Activated CD4-positive, alpha-beta memory T cell treated with anti-CD3 and anti-CD28 coated beads for 36 hours (primary cell): ENCODE results near the gene ATP6V0E1. TPM values are rescaled to one million over a fixed set of nuclear protein-coding genes. Genes with fewer than 3 reads are reported as not detected.

ENCODE experiments used
- CTCF ChIA-PET: fragments of 350-600 bp; sonication (Branson Sonifier 250); formaldehyde crosslinking; loops from one replicate; lab custom pipeline; 2021; ENCODE audit warnings: antibody characterized with exemption, inconsistent platforms; lab: Charles Lee
- POLR2A ChIA-PET: fragments of 350-600 bp; sonication (Branson Sonifier 250); formaldehyde crosslinking; loops from one replicate; lab custom pipeline; 2021; ENCODE audit warnings: antibody characterized with exemption; lab: Charles Lee
- DNase-seq: peaks from one replicate; pipeline ENCODE4 v3.0.0-alpha.2; 2020
- H3K27ac Mint-ChIP-seq: one replicate; pipeline ENCODE4 v1.8.0; 2021; ENCODE audit warnings: mixed read lengths
- H3K27me3 Mint-ChIP-seq: one replicate; pipeline ENCODE4 v1.8.0; 2021; ENCODE audit warnings: mixed read lengths
- H3K36me3 Mint-ChIP-seq: one replicate; pipeline ENCODE4 v1.8.0; 2021; ENCODE audit warnings: mixed read lengths
- H3K4me1 Mint-ChIP-seq: one replicate; pipeline ENCODE4 v1.8.0; 2021; ENCODE audit warnings: low read depth, mixed read lengths
- H3K4me3 Mint-ChIP-seq: one replicate; pipeline ENCODE4 v1.8.0; 2021; ENCODE audit warnings: mild to moderate bottlenecking, mixed read lengths
- H3K9me3 Mint-ChIP-seq: one replicate; pipeline ENCODE4 v1.8.0; 2021; ENCODE audit warnings: mixed read lengths
- intact Hi-C: fragments of 100-400 bp; cut with micrococcal nuclease; formaldehyde crosslinking; loops from one replicate; pipeline ENCODE4 v1.15.1; 2023
- total RNA-seq, 2 experiments: library from RNA; stranded (reverse); gene quantifications; one replicate each; pipeline ENCODE4 v1.2.3, GENCODE V29; 2021

ATP6V0E1 gene
- total RNA-seq, 2 experiments from 2014 or later, result 116 to 121 TPM

DNA sequence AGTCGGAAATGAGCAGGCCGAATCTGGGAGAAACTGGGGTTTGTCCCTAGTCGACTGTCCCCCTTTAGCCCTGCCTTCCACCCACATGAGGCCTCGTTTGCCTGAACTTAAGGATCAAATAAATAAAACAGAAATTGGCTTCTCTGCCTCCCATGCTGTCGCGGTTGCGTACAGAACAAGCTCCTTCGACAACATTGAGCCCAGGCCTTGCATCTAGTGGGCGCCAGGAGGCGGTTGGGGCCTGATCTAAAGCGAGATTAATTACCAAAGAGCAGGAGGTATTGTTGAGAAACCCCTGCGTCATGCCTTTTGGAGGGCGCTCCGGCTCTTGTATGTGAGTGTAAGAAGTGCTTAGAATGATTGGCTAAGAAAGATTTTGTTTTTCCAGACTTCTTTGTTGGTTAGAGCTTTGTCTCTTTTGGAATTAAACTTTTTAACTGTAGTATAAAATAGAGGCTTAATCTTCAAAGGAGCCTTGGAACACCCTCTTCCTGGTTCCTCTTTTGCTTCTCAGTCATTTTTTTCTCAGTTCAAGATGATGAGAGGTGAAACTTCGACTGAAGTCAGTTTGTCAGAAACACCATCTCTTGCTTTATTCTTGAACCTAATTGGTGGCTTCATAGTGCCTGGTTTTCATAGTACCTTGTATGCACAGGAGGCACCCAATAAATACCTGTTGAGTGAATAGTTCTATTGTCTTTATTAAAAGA lies 828 bp downstream of the ATP6V0E1 start:
- intact Hi-C loops, result loop anchor here (1.0 to 5.0 kb wide), 6 partner anchors 51 to 588 kb away; partner anchors contain the start of gene BNIP1
- peak; percentile 89 for DNase-seq
- no peaks in the 10 kb centered on the region for H3K9me3 Mint-ChIP-seq
- POLR2A ChIA-PET, result interaction anchor here (0.6 to 2.0 kb wide), 18 partner anchors 11 to 270 kb away, joined by 3 to 28 read pairs (median 4); partner anchors contain the start of genes BNIP1 and DUSP1
- H3K27me3 Mint-ChIP-seq, result no peaks in the 10 kb centered on the region
- peaks cover 30% of the 10 kb centered on the region for H3K36me3 Mint-ChIP-seq
- peak overlapping the region; percentile 98 for H3K27ac Mint-ChIP-seq
- H3K4me1 Mint-ChIP-seq, result peaks cover 30% of the 10 kb centered on the region
- CTCF ChIA-PET, result interaction anchor here (0.5 to 3.4 kb wide), 26 partner anchors 15 to 347 kb away, joined by 3 to 30 read pairs (median 4); partner anchors contain the start of genes BNIP1, RPL26L1 and STC2
- peak overlapping the region; percentile 94 for H3K4me3 Mint-ChIP-seq

DNA sequence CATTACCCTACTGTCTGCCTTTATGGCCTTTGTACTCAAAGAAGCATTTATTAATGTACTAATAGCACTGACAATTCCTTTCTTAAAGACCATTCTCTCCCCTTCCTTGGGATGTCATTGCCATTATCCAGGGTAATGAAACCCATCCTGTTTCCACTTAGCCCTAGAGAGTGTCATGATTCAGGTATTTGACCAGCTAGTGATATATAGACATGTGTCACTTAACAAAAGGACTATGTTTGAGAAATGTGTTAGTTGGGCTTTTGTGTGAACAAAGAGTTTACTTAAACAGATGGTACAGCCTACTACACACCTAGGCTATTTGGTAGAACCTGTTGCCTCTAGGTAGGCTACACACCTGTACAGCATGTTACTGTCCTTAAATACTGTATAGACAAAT lies 2.0 kb downstream of the ATP6V0E1 start:
- H3K4me1 Mint-ChIP-seq, result peaks cover 31% of the 10 kb centered on the region
- DNase-seq, result no peak
- CTCF ChIA-PET, result interaction anchor here (0.6 to 3.1 kb wide), 4 partner anchors 8 to 159 kb away, joined by 3 to 30 read pairs (median 14); partner anchors contain the start of gene BNIP1
- H3K27me3 Mint-ChIP-seq, result no peaks in the 10 kb centered on the region
- intact Hi-C loops, result loop anchor here (2.0 kb wide), 1 partner anchor 79 kb away; no protein-coding TSS in a partner anchor
- peaks cover 30% of the 10 kb centered on the region for H3K36me3 Mint-ChIP-seq
- peak overlapping the region; percentile 71 for H3K4me3 Mint-ChIP-seq
- POLR2A ChIA-PET, result interaction anchor here (0.6 kb wide), 1 partner anchor 27 kb away, joined by 3 read pairs; no protein-coding TSS in a partner anchor
- peak overlapping the region; percentile 63 for H3K27ac Mint-ChIP-seq
- H3K9me3 Mint-ChIP-seq, result no peaks in the 10 kb centered on the region

DNA sequence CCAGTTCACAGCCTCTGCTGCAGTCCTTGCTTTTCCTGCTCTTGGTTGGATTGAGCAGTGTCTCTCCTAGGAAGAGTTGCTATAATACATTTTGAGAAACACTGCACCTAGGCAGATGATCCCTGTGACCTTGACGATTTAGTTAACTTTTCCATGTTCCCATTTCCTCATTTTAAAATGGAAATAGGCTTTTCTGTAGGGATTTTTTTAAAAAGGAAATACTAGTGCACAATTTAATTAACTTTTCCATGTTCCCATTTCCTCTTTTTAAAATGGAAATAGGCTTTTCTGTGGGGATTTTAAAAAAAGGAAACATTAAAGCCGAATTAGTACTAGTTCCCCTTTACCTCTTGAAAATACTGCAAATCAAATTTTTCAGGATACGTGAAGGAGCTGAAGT lies 4.7 kb downstream of the ATP6V0E1 start:
- Mint-ChIP-seq H3K27ac (no peak overlapping the region), H3K4me1 (peaks cover 42% of the 10 kb centered on the region), H3K4me3 (no peak overlapping the region), H3K27me3 (no peaks in the 10 kb centered on the region), H3K9me3 (no peaks in the 10 kb centered on the region), H3K36me3 (peaks cover 43% of the 10 kb centered on the region)
- ChIA-PET POLR2A (no interaction called here), CTCF (no interaction called here)
- DNase-seq, result no peak
- intact Hi-C loops, result no loop called here

DNA sequence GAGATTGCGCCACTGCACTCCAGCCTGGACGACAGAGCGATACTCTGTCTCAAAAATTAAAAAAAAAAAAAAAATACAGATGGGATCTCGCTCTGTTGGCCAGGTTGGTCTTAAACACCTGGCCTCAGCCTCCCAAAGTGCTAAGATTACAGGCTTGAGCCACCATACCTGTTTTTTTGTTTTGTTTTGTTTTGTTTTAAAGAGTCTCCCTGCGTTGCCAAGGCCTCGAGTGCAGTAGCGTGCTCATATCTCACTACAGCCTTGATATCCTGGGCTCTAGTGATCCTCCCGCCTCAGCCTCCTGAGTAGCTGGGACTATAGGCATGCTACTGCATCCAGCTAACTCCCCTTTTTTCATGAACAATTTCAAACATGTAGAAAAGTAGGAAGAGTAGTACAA lies 7.2 kb downstream of the ATP6V0E1 start:
- Mint-ChIP-seq H3K27me3 (no peaks in the 10 kb centered on the region), H3K27ac (no peak overlapping the region), H3K9me3 (no peaks in the 10 kb centered on the region), H3K4me3 (no peak overlapping the region), H3K36me3 (peaks cover 49% of the 10 kb centered on the region), H3K4me1 (peaks cover 46% of the 10 kb centered on the region)
- intact Hi-C loops, result no loop called here
- POLR2A ChIA-PET, result interaction anchor here (0.9 kb wide), 1 partner anchor 45 kb away, joined by 3 read pairs; no protein-coding TSS in a partner anchor
- CTCF ChIA-PET, result no interaction called here
- DNase-seq, result no peak

DNA sequence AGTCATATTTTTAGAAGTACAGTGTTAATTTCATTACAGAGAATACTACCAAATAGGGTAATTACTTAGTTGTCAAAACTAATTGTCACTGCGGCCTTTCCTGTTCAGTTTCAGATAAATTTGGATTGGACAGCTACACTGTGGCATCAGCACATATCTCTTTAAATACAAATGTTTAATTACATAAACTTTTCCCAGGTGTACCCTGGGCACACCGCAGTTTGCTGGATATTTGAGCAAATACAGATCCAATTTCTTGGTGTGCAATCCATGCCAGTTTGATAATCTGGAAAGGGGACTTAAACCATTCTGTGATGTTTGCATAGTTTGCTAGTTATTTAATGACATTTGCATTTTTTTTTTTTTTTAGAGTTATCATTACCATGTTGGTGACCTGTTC lies 10.8 kb downstream of the ATP6V0E1 start:
- Mint-ChIP-seq H3K36me3 (peaks cover 42% of the 10 kb centered on the region), H3K9me3 (no peaks in the 10 kb centered on the region), H3K4me3 (no peak overlapping the region), H3K27ac (no peak overlapping the region), H3K4me1 (peaks cover 43% of the 10 kb centered on the region), H3K27me3 (no peaks in the 10 kb centered on the region)
- intact Hi-C loops, result loop anchor here (2.0 kb wide), 1 partner anchor 42 kb away; no protein-coding TSS in a partner anchor
- no peak for DNase-seq
- ChIA-PET CTCF (no interaction called here), POLR2A (no interaction called here)

DNA sequence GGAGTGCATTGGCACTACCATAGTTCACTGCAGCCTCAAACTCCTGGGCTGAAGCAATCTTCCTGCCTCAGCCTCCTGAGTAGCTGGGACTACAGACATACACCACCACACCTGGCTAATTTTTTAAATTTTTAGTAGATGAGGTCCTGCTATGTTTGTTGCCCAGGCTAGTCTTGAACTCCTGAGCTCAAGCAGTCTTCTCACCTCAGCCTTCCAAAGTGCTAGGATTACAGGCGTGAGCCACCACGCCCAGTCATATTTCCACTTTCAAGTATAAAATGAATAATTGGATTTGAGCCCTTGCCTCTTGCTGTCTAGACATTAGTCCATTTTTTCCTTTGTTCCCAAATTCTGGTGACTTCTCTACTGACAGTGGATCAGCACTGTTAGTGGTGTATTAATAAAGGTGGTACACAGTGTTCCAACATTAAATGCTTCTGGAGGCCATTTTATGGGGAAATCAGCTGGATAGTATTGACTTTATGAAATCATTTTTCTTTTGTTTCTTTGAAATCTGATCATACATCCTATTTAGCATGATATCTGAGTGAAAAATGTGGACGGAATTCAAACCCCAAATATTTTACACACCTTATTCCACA lies 15.9 kb downstream of the ATP6V0E1 start:
- Mint-ChIP-seq H3K4me1 (peaks cover 67% of the 10 kb centered on the region), H3K27ac (no peak overlapping the region), H3K9me3 (no peaks in the 10 kb centered on the region), H3K27me3 (no peaks in the 10 kb centered on the region), H3K36me3 (peaks cover 28% of the 10 kb centered on the region), H3K4me3 (no peak overlapping the region)
- intact Hi-C loops, result no loop called here
- ChIA-PET CTCF (interaction anchor here (1.6 kb wide), 1 partner anchor 15 kb away, joined by 5 read pairs; no protein-coding TSS in a partner anchor), POLR2A (no interaction called here)
- DNase-seq, result no peak

DNA sequence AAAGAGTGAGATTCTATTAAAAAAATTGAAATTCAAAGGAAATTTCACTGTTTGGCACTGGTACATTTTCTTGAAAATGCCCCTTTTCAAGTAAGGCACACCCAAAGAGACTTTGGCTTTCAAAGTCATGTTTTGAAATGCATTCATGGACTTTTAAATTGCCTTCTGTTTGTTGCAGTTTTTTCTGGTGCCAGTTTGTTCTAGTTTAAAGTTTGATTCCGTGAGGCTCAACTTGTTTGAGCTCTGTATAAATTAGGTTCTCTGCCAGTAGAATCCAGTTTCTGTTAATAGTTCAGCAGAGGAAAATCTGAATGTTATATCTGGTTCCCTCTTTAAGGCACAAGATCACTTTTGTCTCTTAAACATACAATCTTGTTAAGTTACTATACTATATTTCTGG lies 16.4 kb downstream of the ATP6V0E1 start:
- intact Hi-C loops, result no loop called here
- POLR2A ChIA-PET, result no interaction called here
- H3K27me3 Mint-ChIP-seq, result no peaks in the 10 kb centered on the region
- peaks cover 72% of the 10 kb centered on the region for H3K4me1 Mint-ChIP-seq
- H3K4me3 Mint-ChIP-seq, result no peak overlapping the region
- peaks cover 26% of the 10 kb centered on the region for H3K36me3 Mint-ChIP-seq
- H3K27ac Mint-ChIP-seq, result peak overlapping the region; percentile 9
- CTCF ChIA-PET, result interaction anchor here (1.6 kb wide), 1 partner anchor 15 kb away, joined by 5 read pairs; no protein-coding TSS in a partner anchor
- H3K9me3 Mint-ChIP-seq, result no peaks in the 10 kb centered on the region
- DNase-seq, result no peak

DNA sequence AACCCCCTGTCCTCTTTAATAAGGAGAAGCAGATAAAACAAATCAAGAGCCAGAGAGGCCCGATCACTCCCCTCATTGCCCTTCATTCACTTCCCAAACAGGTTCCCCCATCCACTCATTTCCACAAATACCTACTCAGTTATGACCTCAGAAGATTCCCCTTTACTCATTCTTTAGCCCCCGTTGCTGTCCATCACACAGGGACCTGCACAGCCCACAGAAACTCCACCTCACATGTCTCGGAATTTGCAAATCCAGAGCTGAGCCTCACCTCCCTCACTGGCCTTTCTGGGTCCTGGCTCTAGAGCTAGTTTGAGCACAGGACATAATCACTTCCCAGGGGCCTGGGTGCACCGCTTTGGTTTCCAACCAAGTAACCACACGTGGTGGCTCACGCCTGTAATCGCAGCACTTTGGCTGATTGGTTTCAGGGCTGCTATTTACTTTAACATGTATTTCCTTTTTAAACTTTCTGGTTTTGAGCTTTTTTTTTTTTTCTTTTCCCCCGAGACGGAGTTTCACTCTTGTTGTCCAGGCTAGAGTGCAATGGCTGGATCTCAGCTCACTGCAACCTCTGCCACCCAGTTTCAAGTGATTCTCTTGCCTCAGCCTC lies 17.8 kb downstream of the ATP6V0E1 start:
- ChIA-PET POLR2A (interaction anchor here (0.6 to 1.5 kb wide), 4 partner anchors 9 to 94 kb away, joined by 3 to 4 read pairs (median 4); partner anchors contain the start of gene ATP6V0E1), CTCF (no interaction called here)
- no peaks in the 10 kb centered on the region for H3K27me3 Mint-ChIP-seq
- no peak overlapping the region for H3K4me3 Mint-ChIP-seq
- H3K36me3 Mint-ChIP-seq, result peaks cover 16% of the 10 kb centered on the region
- intact Hi-C loops, result no loop called here
- peak; percentile 46 for DNase-seq
- peaks cover 75% of the 10 kb centered on the region for H3K4me1 Mint-ChIP-seq
- no peaks in the 10 kb centered on the region for H3K9me3 Mint-ChIP-seq
- H3K27ac Mint-ChIP-seq, result peak overlapping the region; percentile 28

DNA sequence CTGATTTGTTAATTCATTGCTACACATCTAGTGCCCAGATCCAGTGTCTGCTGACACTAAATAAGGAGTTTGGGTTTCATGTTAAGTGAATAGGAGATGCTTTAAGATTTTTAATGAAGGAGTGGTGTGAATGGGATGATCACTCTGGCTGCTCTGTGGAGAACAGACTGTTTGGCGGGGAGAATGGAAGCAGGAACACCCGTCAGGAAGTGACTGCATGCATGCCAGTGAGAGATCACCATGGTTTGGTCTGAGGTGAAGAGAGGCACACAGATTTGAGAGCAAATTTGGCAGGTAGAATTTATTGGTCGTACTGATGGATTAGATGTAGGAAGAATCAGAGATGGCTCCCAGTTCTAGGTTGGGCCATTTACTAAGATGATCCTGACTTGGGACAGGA lies 19.8 kb downstream of the ATP6V0E1 start:
- H3K27ac Mint-ChIP-seq, result no peak overlapping the region
- no peak for DNase-seq
- peaks cover 77% of the 10 kb centered on the region for H3K4me1 Mint-ChIP-seq
- H3K4me3 Mint-ChIP-seq, result no peak overlapping the region
- intact Hi-C loops, result loop anchor here (2.0 kb wide), 1 partner anchor 13 kb away; no protein-coding TSS in a partner anchor
- no peaks in the 10 kb centered on the region for H3K9me3 Mint-ChIP-seq
- POLR2A ChIA-PET, result no interaction called here
- H3K27me3 Mint-ChIP-seq, result no peaks in the 10 kb centered on the region
- peaks cover 6% of the 10 kb centered on the region for H3K36me3 Mint-ChIP-seq
- CTCF ChIA-PET, result interaction anchor here (1.1 kb wide), 1 partner anchor 19 kb away, joined by 3 read pairs; the partner anchor contains the start of gene ATP6V0E1

DNA sequence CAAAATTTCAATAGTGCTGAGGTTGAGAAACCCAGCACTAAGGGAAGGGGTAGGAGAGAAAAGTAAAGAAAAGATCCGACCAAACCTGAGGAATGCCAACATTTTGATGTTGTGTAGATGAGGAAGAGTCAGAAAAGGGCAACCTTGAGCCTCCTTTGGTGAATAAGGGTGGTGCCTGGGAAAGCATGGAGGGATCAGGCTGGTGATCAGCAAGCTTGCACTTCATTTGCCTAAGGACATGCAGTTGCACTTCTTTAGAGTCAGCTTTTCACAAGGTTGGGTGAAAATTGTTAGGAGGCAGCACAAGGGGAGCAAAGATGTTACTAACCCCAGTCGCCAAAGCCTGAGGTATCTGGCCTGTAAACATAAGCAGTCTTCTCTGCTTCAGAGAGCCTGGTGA lies 20.4 kb downstream of the ATP6V0E1 start:
- H3K27me3 Mint-ChIP-seq, result no peaks in the 10 kb centered on the region
- POLR2A ChIA-PET, result no interaction called here
- peaks cover 6% of the 10 kb centered on the region for H3K36me3 Mint-ChIP-seq
- no peak overlapping the region for H3K27ac Mint-ChIP-seq
- intact Hi-C loops, result no loop called here
- H3K4me1 Mint-ChIP-seq, result peaks cover 73% of the 10 kb centered on the region
- H3K4me3 Mint-ChIP-seq, result no peak overlapping the region
- no peaks in the 10 kb centered on the region for H3K9me3 Mint-ChIP-seq
- no peak for DNase-seq
- CTCF ChIA-PET, result no interaction called here

DNA sequence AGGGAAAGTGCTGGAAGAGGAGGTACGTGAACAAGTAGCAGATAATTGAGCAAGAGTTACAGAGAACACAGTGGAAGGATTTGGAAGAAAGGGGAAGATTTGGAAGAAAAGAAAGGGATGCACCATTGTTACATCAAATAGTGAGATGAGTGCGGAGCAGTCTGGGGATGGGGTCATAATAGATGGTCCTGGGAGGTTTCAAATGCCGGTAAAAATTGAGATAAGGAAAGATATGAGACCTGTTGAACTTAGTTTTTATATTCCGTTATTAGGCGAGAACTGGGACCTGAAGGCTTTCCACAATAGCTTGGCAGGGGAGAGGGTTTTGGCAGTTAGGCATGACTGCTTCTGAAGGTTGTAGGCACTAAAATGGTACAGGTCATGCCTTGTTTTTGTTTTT lies 20.9 kb downstream of the ATP6V0E1 start:
- ChIA-PET POLR2A (no interaction called here), CTCF (no interaction called here)
- no peaks in the 10 kb centered on the region for H3K9me3 Mint-ChIP-seq
- intact Hi-C loops, result no loop called here
- H3K36me3 Mint-ChIP-seq, result peaks cover 6% of the 10 kb centered on the region
- H3K4me1 Mint-ChIP-seq, result peaks cover 72% of the 10 kb centered on the region
- H3K27me3 Mint-ChIP-seq, result no peaks in the 10 kb centered on the region
- H3K27ac Mint-ChIP-seq, result no peak overlapping the region
- no peak for DNase-seq
- no peak overlapping the region for H3K4me3 Mint-ChIP-seq
